Neural progenitor cell (in vitro differentiated cells): Measurements from ENCODE around the gene COLEC12. TPM values are rescaled to one million over a fixed set of nuclear protein-coding genes. Genes with fewer than 3 reads are reported as not detected.

Source experiments
- DNase-seq: peaks from one replicate; pipeline ENCODE4 v3.0.0-alpha.2; 2016; ENCODE audit warnings: low spot score
- H2AFZ ChIP-seq: fragments of 200-600 bp; sonication (generic); replicated peaks from 2 replicates; pipeline ENCODE4 v1.6.1; 2016; ENCODE audit warnings: antibody characterized with exemption
- H3F3A ChIP-seq: fragments of 200-600 bp; sonication (generic); 2 replicates; pipeline ENCODE4 v1.6.1; 2016; ENCODE audit warnings: antibody characterized with exemption, low read depth
- H3K27ac ChIP-seq: fragments of 200-600 bp; sonication (generic); 2 replicates; pipeline ENCODE4 v1.5.1; 2016; ENCODE audit warnings: mild to moderate bottlenecking
- H3K27me3 ChIP-seq: fragments of 200-600 bp; sonication (generic); 2 replicates; pipeline ENCODE4 v1.6.1; 2016; ENCODE audit warnings: mild to moderate bottlenecking, moderate library complexity
- H3K36me3 ChIP-seq: fragments of 200-600 bp; sonication (generic); 2 replicates; pipeline ENCODE4 v1.5.1; 2016
- H3K4me1 ChIP-seq: fragments of 200-600 bp; sonication (generic); 2 replicates; pipeline ENCODE4 v1.6.1; 2016; ENCODE audit warnings: mixed run types
- H3K4me2 ChIP-seq: fragments of 200-600 bp; sonication (generic); 2 replicates; pipeline ENCODE4 v1.6.1; 2016
- H3K4me3 ChIP-seq: fragments of 200-600 bp; sonication (generic); 2 replicates; pipeline ENCODE4 v1.5.1; 2016
- H3K79me2 ChIP-seq: fragments of 200-600 bp; sonication (generic); 2 replicates; pipeline ENCODE4 v1.6.1; 2016; ENCODE audit warnings: low read depth
- H3K9ac ChIP-seq: fragments of 200-600 bp; sonication (generic); 2 replicates; pipeline ENCODE4 v1.6.1; 2016
- H3K9me3 ChIP-seq: fragments of 200-600 bp; sonication (generic); 2 replicates; pipeline ENCODE4 v1.5.1; 2016; ENCODE audit warnings: low read depth
- H4K20me1 ChIP-seq: fragments of 200-600 bp; sonication (generic); 2 replicates; pipeline ENCODE4 v1.6.1; 2016; ENCODE audit warnings: low read depth
- H3K27ac Mint-ChIP-seq: 3 replicates; pipeline ENCODE4 v1.8.0; 2021; ENCODE audit warnings: mixed read lengths
- H3K27me3 Mint-ChIP-seq: 2 replicates; pipeline ENCODE4 v1.8.0; 2022; ENCODE audit warnings: low read depth, mild to moderate bottlenecking, inconsistent platforms, moderate library complexity, mixed read lengths; ENCODE audit not compliant: insufficient read depth
- H3K36me3 Mint-ChIP-seq: 3 replicates; pipeline ENCODE4 v1.8.0; 2021; ENCODE audit warnings: mixed read lengths
- H3K4me1 Mint-ChIP-seq: 3 replicates; pipeline ENCODE4 v1.8.0; 2021; ENCODE audit warnings: mixed read lengths
- H3K4me3 Mint-ChIP-seq: 3 replicates; pipeline ENCODE4 v1.8.0; 2021; ENCODE audit warnings: mild to moderate bottlenecking, moderate library complexity, mixed read lengths
- H3K9me3 Mint-ChIP-seq: 3 replicates; pipeline ENCODE4 v1.8.0; 2020; ENCODE audit warnings: mixed read lengths
- EZH2 ChIP-seq: fragments of 200-600 bp; sonication (generic); IDR thresholded peaks from 2 replicates; pipeline ENCODE4 v1.6.1; 2017; ENCODE audit warnings: antibody characterized with exemption, mild to moderate bottlenecking, moderate library complexity
- EZH2phosphoT487 ChIP-seq: fragments of 200-600 bp; sonication (generic); IDR thresholded peaks from 2 replicates; pipeline ENCODE4 v1.6.1; 2017; ENCODE audit warnings: antibody characterized with exemption
- total RNA-seq: library from RNA; depleted of rRNA; stranded (reverse); fragments of >200 nt; gene quantifications from 2 replicates; pipeline ENCODE4 v1.2.3, GENCODE V29; 2015; ENCODE audit warnings: low replicate concordance
- TF ChIP-seq, protein P1 (sequence below): fragments of 200-600 bp; sonication (generic); IDR thresholded peaks from 2 replicates; pipeline ENCODE4 v1.5.1; 2017; ENCODE audit warnings: antibody characterized with exemption, mild to moderate bottlenecking

COLEC12 gene
- total RNA-seq, 1 donor from 2014 or later: 2.0 TPM

DNA sequence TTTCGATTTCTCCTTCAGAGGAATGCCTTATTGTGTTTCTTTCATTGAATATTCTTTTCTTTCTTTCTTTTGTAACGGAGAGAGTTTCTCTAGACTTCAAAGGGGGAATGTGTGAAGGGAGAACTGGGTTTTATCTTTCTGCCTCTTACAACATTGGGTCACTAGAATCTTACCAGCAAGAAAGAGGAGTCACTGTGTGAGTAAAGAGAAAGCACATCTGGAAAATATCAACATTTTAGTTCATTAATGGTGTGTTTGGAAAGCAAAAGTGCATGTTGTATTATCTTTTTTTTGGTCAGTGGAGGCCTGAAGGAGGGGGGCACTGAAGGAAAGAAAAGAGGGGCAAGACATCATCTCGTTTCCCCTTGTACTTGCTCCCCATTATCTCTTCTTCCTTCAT is 146.0 kb downstream of the COLEC12 start:
- no peaks in the 10 kb centered on the region for H3K27me3 Mint-ChIP-seq
- TF ChIP-seq EZH2: no peak
- TF ChIP-seq, protein P1, sequence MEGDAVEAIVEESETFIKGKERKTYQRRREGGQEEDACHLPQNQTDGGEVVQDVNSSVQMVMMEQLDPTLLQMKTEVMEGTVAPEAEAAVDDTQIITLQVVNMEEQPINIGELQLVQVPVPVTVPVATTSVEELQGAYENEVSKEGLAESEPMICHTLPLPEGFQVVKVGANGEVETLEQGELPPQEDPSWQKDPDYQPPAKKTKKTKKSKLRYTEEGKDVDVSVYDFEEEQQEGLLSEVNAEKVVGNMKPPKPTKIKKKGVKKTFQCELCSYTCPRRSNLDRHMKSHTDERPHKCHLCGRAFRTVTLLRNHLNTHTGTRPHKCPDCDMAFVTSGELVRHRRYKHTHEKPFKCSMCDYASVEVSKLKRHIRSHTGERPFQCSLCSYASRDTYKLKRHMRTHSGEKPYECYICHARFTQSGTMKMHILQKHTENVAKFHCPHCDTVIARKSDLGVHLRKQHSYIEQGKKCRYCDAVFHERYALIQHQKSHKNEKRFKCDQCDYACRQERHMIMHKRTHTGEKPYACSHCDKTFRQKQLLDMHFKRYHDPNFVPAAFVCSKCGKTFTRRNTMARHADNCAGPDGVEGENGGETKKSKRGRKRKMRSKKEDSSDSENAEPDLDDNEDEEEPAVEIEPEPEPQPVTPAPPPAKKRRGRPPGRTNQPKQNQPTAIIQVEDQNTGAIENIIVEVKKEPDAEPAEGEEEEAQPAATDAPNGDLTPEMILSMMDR: no peak
- no peak for TF ChIP-seq EZH2phosphoT487
- Histone ChIP-seq H3K79me2 (no peaks in the 10 kb centered on the region), H3K4me2 (no peak overlapping the region), H3K36me3 (no peaks in the 10 kb centered on the region), H3K9me3 (no peaks in the 10 kb centered on the region), H3K27ac (no peak overlapping the region), H3K4me1 (no peaks in the 10 kb centered on the region), H3F3A (no peaks in the 10 kb centered on the region), H3K9ac (no peak overlapping the region), H2AFZ (no peak overlapping the region), H4K20me1 (no peaks in the 10 kb centered on the region), H3K27me3 (no peaks in the 10 kb centered on the region), H3K4me3 (no peak overlapping the region)
- no peak for DNase-seq
- no peak overlapping the region for H3K4me3 Mint-ChIP-seq
- H3K9me3 Mint-ChIP-seq: no peaks in the 10 kb centered on the region
- H3K36me3 Mint-ChIP-seq: peaks cover 15% of the 10 kb centered on the region
- H3K27ac Mint-ChIP-seq: no peak overlapping the region
- peaks cover 3% of the 10 kb centered on the region for H3K4me1 Mint-ChIP-seq

DNA sequence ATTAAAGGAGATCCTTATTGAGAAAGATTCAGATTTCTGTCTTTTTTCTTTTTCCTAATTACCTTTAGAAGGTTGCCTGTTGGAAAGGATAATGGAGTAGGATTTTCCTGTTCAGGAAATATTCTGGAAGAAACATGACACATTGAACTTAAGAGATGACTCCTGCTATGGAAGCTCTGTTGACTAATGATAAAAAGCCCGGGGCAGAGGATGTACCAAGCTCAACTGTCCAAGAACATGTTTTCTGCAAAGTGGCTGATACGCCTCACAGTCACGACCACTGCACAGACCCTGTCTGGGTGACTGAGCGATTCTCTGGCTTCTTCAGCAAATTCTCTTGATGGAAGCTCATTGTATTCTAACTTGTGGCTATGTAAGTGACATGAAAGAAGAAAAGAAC is 146.5 kb downstream of the COLEC12 start:
- no peaks in the 10 kb centered on the region for H3F3A ChIP-seq
- H3K36me3 ChIP-seq: no peaks in the 10 kb centered on the region
- H3K4me1 ChIP-seq: no peaks in the 10 kb centered on the region
- peaks cover 15% of the 10 kb centered on the region for H3K36me3 Mint-ChIP-seq
- TF ChIP-seq EZH2phosphoT487 (no peak), EZH2 (no peak)
- TF ChIP-seq, protein P1: no peak
- no peaks in the 10 kb centered on the region for H3K4me1 Mint-ChIP-seq
- no peaks in the 10 kb centered on the region for H3K27me3 ChIP-seq
- no peak for DNase-seq
- no peak overlapping the region for H3K4me3 ChIP-seq
- no peaks in the 10 kb centered on the region for H4K20me1 ChIP-seq
- H3K9me3 ChIP-seq: no peaks in the 10 kb centered on the region
- no peak overlapping the region for H3K4me2 ChIP-seq
- H3K9me3 Mint-ChIP-seq: no peaks in the 10 kb centered on the region
- no peak overlapping the region for H3K9ac ChIP-seq
- no peaks in the 10 kb centered on the region for H3K79me2 ChIP-seq
- H3K4me3 Mint-ChIP-seq: no peak overlapping the region
- H2AFZ ChIP-seq: no peak overlapping the region
- no peak overlapping the region for H3K27ac Mint-ChIP-seq
- no peaks in the 10 kb centered on the region for H3K27me3 Mint-ChIP-seq
- H3K27ac ChIP-seq: no peak overlapping the region

DNA sequence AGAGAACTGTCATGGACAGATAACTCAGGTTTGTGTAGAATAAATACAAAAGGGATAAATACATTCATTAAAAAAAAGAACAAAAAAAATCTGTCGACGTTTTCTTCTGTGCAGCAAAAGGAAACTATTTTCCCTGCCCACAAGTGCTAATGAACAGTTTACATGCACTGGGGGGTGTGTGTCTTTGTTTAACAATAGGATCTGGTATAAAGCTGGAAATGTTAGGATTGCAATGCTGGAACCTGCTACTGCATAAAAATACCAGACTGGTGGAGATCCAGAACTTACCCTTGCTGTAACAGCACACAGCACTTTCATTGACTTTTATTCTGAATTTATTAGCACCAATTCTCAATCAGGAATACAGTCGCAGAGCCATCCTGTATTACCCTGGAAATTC is 148.1 kb downstream of the COLEC12 start:
- no peaks in the 10 kb centered on the region for H3K9me3 ChIP-seq
- no peak overlapping the region for H3K27ac Mint-ChIP-seq
- no peak overlapping the region for H2AFZ ChIP-seq
- no peaks in the 10 kb centered on the region for H3K27me3 Mint-ChIP-seq
- H3K27me3 ChIP-seq: no peaks in the 10 kb centered on the region
- H3K4me3 ChIP-seq: no peak overlapping the region
- no peaks in the 10 kb centered on the region for H3K79me2 ChIP-seq
- H3K4me1 Mint-ChIP-seq: no peaks in the 10 kb centered on the region
- TF ChIP-seq EZH2 (no peak), EZH2phosphoT487 (no peak)
- TF ChIP-seq, protein P1: no peak
- H3K36me3 Mint-ChIP-seq: peaks cover 21% of the 10 kb centered on the region
- H3K4me2 ChIP-seq: no peak overlapping the region
- H3K9ac ChIP-seq: no peak overlapping the region
- no peaks in the 10 kb centered on the region for H3K36me3 ChIP-seq
- no peaks in the 10 kb centered on the region for H3K9me3 Mint-ChIP-seq
- H3K27ac ChIP-seq: no peak overlapping the region
- no peak for DNase-seq
- H4K20me1 ChIP-seq: no peaks in the 10 kb centered on the region
- no peak overlapping the region for H3K4me3 Mint-ChIP-seq
- H3K4me1 ChIP-seq: no peaks in the 10 kb centered on the region
- H3F3A ChIP-seq: no peaks in the 10 kb centered on the region
